HuH-7.5 (cell line): ENCODE results near the gene MARCHF11.

ENCODE experiments used
- DNase-seq: peaks from one replicate; pipeline ENCODE4 v3.0.0; 2011; ENCODE audit warnings: low spot score

The MARCHF11 gene

DNA sequence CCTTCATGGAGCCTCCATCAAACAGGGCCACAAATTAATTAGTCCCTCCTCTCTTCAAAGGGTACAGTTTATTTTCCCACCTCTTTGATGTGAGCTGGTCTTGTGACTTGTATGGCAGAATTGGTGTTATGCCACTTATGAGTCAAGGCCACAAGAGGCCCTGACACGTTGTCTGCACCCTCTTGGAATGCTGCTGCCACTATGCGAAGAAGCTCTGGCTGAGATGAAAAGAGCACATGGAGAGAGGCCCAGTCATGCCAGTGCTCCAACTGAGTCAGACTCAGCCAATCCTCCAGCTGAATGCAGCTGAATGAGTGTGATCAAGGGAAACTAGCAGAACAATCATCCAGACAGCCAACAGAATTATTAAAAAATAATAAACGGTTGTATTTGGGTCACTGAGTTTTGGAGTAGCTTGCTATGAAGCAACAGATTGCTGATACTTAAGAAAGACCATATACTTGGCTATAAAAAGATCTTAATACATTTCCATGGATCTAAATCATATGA lies 128.3 kb downstream of the MARCHF11 start:
- no peak for DNase-seq

DNA sequence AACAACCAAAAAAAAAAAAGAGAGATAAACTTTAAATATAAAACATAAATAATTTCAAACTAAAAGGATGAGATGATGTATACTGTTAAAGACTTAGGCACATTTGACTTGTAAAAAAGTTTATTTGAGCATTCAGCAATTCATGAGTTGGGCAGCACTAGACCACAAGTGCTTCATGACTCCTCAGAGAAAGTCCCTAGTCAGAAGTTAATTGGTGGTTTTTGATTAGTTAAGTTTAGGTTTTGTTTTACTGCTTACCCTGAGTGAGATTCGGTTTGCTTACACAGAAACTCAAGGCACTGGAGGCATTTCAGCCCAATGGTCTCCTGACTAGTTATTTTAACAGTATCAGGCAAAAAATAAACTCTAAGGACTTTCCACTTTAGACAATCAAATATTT lies 129.2 kb downstream of the MARCHF11 start:
- no peak for DNase-seq

DNA sequence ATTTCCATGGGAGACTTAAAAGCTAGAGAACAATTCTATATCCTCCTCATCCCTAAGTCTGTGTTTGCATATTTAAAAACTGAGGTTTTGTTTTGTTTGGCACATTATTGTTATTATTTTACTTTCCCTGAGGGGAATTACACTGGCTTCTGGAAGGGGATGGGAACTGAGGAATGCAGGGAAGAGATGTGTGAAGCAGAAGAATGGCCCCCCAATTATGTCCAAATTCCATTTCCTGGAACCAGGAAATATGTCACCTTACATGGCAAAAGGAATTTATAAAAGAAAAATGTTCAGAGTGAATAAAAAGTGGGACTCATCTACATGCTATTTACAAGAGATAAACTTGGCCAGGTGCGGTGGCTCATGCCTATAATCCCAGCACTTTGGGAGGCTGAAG lies 129.8 kb downstream of the MARCHF11 start:
- DNase-seq: no peak

DNA sequence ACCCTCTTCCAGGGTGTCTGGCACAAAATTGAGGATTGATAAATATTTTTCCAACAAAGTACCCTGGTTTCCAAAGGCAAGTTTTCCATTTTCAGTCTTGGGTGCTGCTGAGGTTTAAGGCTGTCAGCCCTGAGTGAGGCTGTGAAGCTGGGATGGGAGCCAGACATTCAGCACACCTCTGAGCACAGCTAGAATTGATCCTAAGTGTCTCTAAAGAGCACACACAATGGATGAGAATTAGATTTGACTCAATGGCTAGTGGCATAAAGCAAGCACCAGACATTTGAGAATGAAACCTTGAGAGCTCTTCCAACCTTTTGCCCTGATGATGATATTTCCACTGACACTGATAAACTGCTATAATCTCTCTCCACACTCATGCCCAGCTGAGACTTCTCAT lies 131.5 kb downstream of the MARCHF11 start:
- DNase-seq: no peak

DNA sequence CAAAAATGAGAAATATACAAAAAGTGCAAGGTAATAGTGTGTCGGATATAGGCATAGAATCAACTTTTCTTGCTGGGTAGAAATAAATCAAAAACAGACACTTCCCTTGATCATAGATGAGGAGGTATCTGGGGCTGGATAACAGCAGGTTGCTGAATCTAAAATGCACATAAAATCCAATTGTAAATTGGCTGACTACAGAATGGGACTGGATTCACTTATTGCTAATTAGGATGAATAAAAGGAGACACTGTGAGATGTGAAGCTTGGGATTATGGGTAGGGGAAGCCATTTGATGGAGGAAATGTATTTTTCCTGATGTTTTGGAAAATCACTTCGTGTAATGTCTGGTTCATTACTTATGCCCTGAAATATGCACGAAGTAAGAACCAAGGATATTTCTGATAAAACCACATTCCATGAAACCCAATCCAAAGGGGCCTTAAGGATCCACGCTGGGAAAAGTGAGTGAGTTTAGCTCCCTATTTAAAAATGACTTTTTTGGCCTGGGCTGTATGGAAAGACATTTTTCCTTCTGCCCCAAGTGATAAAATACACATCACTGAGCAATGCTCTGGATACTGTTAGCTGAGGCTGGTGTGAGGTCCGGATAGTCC lies 136.1 kb downstream of the MARCHF11 start:
- no peak for DNase-seq

DNA sequence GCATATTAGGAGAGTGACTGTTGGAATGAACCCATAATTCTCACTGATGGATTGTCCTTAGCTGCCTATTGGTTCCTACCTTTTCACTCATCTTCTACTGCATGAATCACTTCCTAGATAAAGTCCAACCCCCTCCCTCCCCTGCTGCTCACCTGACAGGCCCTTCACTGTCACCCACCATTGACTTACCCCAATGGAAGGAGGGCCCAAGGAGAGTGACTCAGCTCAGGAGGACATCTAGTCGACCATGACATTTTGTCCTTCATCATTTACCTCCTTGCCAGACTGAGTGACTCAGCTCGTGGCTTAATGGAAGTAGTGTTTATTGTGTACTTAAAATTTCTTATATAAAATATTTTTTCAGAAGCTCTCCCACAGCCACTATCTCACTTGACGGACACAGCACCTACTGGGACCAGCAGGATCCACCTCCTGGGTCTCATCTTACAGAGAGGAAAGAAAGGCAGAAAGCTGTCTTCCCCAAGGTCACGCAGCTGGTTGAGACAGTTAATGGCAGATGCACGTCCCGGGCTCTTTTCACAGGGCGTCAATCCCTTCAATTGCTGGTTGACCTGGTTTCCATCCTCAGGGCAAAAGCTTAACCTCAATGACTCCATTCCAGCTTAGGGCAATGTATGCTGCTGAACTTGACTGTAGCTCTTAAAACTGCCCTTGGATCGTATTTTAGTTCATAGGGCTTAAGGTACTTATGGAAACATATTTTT lies 142.3 kb downstream of the MARCHF11 start:
- no peak for DNase-seq

DNA sequence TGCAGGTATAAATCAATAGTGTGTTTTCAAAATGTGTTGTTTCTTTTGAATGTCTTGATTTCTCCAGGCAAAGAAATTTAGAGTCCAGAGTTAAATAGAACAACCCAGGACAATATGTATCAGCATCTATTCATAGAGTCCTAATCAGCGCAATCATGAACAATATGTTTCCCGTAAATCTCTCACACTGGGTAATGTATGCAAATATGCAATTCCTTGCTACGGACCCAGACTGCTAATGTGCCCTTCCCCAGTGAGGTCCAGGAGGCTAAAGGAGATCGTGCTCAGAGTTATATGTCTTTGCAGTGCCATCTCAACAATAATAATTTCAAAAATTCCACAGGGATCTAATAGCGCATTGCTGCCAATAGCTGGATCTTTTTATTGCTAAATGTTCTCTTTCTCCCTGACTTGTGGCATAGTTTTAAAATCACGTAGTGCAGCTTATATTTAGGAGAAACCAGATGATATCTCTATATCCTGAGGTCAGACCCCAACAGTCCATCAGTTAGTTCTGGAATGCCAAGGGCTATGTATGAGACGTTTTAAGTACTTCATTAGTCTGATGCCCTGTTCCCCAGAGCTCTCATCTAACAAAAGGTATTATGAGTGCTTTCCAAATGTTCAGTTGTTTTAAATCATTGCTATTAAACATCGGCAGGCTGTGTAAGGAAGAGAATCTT lies 145.1 kb downstream of the MARCHF11 start:
- no peak for DNase-seq

- DNase-seq: no peak
Observed at GRCh38 chr5:16033187-16033925, 146.2 kb downstream of the MARCHF11 start.

GRCh38 chr5:16028708-16029107 lies 150.9 kb downstream of the MARCHF11 start:
- no peak for DNase-seq

DNA sequence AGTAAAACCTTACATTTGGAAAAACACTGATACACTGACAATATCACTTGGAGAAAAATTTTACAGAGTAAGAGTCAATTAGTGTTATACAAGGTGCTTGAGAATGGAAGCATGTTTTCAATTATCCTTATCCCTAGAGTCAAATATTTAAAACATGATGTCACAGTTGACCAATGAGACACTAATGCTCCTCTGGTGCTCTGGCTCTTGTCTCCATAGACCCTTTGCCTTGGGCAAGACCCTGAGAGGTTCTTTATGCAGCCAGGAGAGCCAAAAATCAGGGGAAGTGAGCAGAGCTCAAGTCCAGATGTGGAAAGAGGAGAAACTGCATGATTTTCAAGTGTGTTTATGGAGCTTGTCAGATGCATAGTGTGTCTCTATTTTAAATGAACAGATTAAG lies 153.9 kb downstream of the MARCHF11 start:
- no peak for DNase-seq

DNA sequence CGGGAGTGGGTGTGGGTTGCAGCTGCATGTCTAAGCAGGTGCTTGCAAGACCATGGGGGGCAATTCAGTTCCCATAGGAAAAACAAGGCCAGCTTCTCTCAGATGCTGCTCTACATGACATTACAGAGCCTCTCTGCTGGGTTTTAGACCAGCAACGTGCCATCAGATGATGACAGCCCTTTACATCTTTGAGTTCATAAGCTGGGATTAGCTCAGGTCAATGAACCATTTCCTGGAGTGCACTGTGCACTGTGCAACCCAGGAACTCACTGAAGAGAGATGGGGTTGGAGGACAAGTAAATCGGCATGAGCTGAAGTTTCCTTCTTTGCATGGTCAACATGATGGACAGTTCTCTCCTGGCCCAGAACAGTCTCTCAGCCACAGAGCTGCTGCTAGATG lies 160.6 kb downstream of the MARCHF11 start:
- DNase-seq: no peak

GRCh38 chr5:16017720-16018119 lies 161.9 kb downstream of the MARCHF11 start:
- no peak for DNase-seq
